ENCODE data around the gene CELSR2. TPM values are rescaled to one million over a fixed set of nuclear protein-coding genes. Genes with fewer than 3 reads are reported as not detected.
"Not testable (repeated sequence)": the region's sequence is repeated elsewhere in the genome, so short reads cannot be mapped to it uniquely, and the experiment has no call there.

CELSR2 gene
- total RNA-seq, 6 experiments from 2014 or later, result 1.3 to 3.3 (median 3.0) TPM

DNA sequence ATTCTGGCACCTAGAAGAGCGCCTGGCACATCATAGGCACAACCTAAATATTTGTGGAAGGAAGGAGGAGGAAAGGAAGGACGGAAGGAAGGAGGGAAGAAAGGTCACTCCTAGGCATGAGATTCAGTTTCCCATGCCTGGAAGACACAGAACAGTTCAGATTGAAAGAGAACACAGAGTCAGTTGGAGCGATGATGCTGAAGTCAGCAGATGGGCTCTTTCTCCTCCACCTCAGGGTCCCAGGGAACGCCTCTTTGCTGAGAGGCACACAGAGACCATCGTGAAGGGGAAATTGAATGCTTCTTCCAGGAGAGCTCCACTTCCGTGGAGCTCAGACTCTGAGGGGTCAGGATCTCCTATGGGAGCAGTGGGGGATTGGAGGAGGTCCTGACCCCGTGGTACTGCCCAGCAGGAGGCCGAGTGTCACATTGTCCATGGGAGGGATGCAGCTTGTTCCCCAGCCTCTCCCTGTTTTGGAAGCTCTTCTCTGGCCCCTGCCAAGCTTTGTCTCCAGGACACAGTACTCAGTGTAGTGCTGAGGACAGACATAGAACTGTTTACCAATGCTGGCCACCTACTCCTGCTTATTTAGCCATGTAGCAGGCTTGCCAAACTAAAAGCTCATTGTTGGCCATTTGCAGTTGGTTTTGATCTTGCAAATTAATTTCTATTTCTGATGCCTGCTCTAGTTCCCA lies 55.0 kb downstream of the CELSR2 start:
- intact Hi-C loops (cut with DNase I), result no loop called here
- Histone ChIP-seq H3K36me3 (no peaks in the 10 kb centered on the region), H3K27ac (no peak overlapping the region), H3K4me3 (no peak overlapping the region), H3K27me3 (no peaks in the 10 kb centered on the region), H3K9me3 (no peaks in the 10 kb centered on the region), H3K4me1 (peaks cover 0 to 7% (median under 1%) of the 10 kb centered on the region in 4 donors)
- TF ChIP-seq POLR2A (IDR thresholded peaks at IDR 0.05), result no peak
- TF ChIP-seq, protein P1, sequence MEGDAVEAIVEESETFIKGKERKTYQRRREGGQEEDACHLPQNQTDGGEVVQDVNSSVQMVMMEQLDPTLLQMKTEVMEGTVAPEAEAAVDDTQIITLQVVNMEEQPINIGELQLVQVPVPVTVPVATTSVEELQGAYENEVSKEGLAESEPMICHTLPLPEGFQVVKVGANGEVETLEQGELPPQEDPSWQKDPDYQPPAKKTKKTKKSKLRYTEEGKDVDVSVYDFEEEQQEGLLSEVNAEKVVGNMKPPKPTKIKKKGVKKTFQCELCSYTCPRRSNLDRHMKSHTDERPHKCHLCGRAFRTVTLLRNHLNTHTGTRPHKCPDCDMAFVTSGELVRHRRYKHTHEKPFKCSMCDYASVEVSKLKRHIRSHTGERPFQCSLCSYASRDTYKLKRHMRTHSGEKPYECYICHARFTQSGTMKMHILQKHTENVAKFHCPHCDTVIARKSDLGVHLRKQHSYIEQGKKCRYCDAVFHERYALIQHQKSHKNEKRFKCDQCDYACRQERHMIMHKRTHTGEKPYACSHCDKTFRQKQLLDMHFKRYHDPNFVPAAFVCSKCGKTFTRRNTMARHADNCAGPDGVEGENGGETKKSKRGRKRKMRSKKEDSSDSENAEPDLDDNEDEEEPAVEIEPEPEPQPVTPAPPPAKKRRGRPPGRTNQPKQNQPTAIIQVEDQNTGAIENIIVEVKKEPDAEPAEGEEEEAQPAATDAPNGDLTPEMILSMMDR (IDR thresholded peaks at IDR 0.05), result no peak
- 65% methylated on average over 6 of the region's 8 CpGs for WGBS (ENCODE audit: insufficient coverage, low coverage, low lambda C conversion rate, missing lambda C conversion rate)
- ATAC-seq (peak in 1 of 4 donors; percentile 39), DNase-seq (no peak)

DNA sequence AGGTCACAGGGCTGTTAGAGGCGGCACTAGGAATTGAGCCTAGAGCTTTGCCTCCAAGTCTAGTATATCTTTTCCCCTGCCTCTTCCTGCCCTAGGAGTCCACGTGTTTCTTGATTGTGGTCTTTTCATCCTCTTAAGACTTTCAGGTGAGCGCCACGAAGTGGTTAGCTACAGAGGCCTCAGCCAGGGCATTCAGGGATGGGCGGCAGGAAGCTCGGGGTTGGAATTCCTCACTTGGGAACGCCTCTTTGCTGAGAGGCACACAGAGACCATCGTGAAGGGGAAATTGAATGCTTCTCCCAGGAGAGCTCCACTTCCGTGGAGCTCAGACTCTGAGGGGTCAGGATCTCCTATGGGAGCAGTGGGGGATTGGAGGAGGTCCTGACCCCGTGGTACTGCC lies 56.7 kb downstream of the CELSR2 start:
- H3K27me3 ChIP-seq; ATAC-seq; H3K27ac ChIP-seq; DNase-seq; H3K9me3 ChIP-seq; H3K4me3 ChIP-seq; intact Hi-C loops (cut with DNase I); H3K36me3 ChIP-seq: not testable (repeated sequence)
- WGBS (ENCODE audit: insufficient coverage, low coverage, low lambda C conversion rate, missing lambda C conversion rate), result 87% methylated on average over 7 of the region's 10 CpGs
- peaks cover 0 to 11% (median 4%) of the 10 kb centered on the region in 4 donors for H3K4me1 ChIP-seq

DNA sequence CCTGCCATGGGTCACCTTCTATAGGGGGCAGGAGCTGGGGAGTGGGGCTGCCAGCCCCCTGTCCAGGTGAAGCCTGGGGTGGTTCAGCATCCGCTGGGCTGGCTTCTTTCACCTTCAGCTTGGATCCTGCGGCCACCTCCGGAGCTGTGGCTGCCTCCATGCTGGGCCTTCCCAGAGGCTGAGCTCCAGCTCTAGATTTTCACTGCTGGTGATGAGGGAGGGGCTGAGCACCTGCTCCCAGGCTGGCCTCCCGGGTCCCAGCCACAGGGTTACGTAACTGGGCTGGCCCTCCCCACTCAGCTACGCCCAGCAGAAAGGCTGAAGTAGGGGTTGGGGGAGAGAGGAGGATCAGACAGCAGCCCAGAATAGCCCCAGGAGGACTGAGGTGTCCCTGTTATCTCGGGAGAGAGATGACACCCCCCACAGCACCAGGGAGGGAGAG lies 57.5 kb downstream of the CELSR2 start, which contains the start of gene MYBPHL:
Gene MYBPHL (minus strand): TSS at position 180 of the 442 bp plus-strand sequence. CDS start 20 bp downstream, at position 160.
- Histone ChIP-seq H3K4me3 (no peak within 1 kb of the TSS), H3K27me3 (no peaks in the 10 kb centered on the region), H3K9me3 (no peaks in the 10 kb centered on the region), H3K36me3 (no peaks in the 10 kb centered on the region), H3K4me1 (peaks cover 0 to 11% (median 4%) of the 10 kb centered on the region in 4 donors), H3K27ac (no peak within 1 kb of the TSS)
- ATAC-seq (no peak), DNase-seq (no peak)
- no peak for TF ChIP-seq POLR2A (IDR thresholded peaks at IDR 0.05)
- TF ChIP-seq, protein P1 (IDR thresholded peaks at IDR 0.05), result no peak
- WGBS (ENCODE audit: insufficient coverage, low coverage, low lambda C conversion rate, missing lambda C conversion rate), result no CpG with 5 or more reads among the region's 7 CpGs
- intact Hi-C loops (cut with DNase I), result no loop called here

DNA sequence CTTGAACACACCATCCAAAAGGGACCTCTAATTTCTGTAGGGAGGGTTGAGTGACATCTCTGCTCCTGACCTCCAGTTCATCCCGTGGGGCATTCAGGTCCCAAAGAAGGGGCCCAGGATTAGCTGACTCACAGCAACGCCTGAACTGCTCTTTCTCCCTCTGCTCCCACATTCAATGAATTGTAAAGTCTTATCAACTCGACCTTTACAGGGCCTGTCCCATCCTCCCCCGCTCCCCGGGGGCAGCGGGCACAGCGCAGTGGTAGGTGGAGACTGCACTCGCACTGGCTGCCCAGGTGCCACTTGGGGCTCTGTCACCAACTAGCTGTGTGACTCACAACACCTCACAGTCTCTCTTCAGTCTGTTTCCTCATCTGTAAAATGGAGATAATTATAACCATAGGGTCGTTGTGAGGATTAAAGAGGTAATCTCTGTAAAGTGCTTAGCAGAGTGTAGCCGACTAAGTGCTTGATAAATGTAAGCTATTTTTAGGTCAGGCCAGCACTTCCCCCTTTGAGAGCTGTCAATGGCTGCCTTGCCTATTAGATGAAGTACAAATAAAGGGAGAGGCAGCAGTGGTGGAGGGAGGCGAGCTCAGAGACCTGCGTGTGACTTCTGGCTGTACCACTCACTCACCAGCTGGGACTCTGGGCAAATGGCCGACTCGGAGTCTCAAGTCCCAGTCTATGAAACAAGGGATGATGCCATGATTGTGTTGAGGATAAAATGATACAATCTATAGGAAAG lies 58.1 kb downstream of the CELSR2 start:
- no peak for DNase-seq
- Histone ChIP-seq H3K36me3 (no peaks in the 10 kb centered on the region), H3K9me3 (no peaks in the 10 kb centered on the region), H3K4me3 (no peak overlapping the region), H3K27me3 (no peaks in the 10 kb centered on the region), H3K27ac (no peak overlapping the region), H3K4me1 (peaks cover 0 to 11% (median 4%) of the 10 kb centered on the region in 4 donors)
- TF ChIP-seq POLR2A (IDR thresholded peaks at IDR 0.05), result no peak
- TF ChIP-seq, protein P1 (IDR thresholded peaks at IDR 0.05), result no peak
- 73% methylated on average over 6 of the region's 14 CpGs for WGBS (ENCODE audit: insufficient coverage, low coverage, low lambda C conversion rate, missing lambda C conversion rate)
- ATAC-seq, result no peak
- intact Hi-C loops (cut with DNase I), result no loop called here

DNA sequence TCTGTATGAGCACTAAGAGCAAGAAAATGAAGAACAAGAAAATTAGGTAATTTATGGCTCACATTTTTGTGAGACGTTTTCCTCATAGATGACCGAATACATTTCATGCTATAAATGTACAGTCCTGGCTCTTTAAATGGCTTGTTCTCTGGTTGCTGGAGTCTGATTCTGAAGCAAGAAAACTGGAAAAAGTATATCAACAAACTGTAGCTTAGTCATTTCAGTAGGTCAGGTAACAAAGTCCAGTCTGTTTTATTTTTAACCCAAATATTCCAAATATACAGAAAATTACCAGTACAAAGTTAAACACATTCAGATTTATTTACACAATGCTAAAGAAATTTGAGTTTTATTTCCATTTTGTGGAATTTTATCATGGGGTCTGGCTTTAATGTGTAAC lies 60.0 kb downstream of the CELSR2 start:
- Histone ChIP-seq H3K27me3 (no peaks in the 10 kb centered on the region), H3K27ac (peak overlapping the region in 1 of 3 donors; percentile 6), H3K4me1 (peaks cover 0 to 22% (median 5%) of the 10 kb centered on the region in 4 donors), H3K36me3 (no peaks in the 10 kb centered on the region), H3K9me3 (no peaks in the 10 kb centered on the region), H3K4me3 (no peak overlapping the region)
- 17% methylated on average over 2 of the region's 2 CpGs for WGBS (ENCODE audit: insufficient coverage, low coverage, low lambda C conversion rate, missing lambda C conversion rate)
- ATAC-seq (peak in 3 of 4 donors; percentile 63 to 80 (median 65)), DNase-seq (no peak)
- intact Hi-C loops (cut with DNase I), result no loop called here
- TF ChIP-seq, protein P1 (IDR thresholded peaks at IDR 0.05), result no peak
- no peak for TF ChIP-seq POLR2A (IDR thresholded peaks at IDR 0.05)

All from right lobe of liver (tissue), 6 donors.